ENCODE results near the gene ARID4B. TPM values are rescaled to one million over a fixed set of nuclear protein-coding genes. Genes with fewer than 3 reads are reported as not detected.

ARID4B gene
- total and polyA plus RNA-seq, 2 donors (not counting 3 experiments of a cell fraction or from before 2014, with no cell fraction given): 6.7 to 40.7 TPM

- H3K4me2 ChIP-seq (ENCODE audit: insufficient read depth, low read length): no peak overlapping the region
- intact Hi-C loops (cut with micrococcal nuclease) (loop anchor here (2.0 kb wide), 1 partner anchor 25 kb away; no protein-coding TSS in a partner anchor), dilution Hi-C loops (cut with MboI; ENCODE audit: extremely low pct_ligation_motif_present, low sequenced_read_pairs) (no loop called here)
- H3K4me1 ChIP-seq (ENCODE audit: control insufficient read depth, extremely low read depth, insufficient read depth, low read length): peaks cover 2% of the 10 kb centered on the region
- CTCF ChIA-PET: interaction anchor here (0.7 to 1.7 kb wide), 4 partner anchors 9 to 67 kb away, joined by 3 to 7 read pairs (median 4); partner anchors contain the start of genes ARID4B and GGPS1
- no peaks in the 10 kb centered on the region for H3K9me1 ChIP-seq (replicated peaks; ENCODE audit: control insufficient read depth, extremely low read depth, insufficient read depth, low read length)
- H3K27ac ChIP-seq (ENCODE audit: insufficient read depth, low read depth, low read length): no peak overlapping the region
- TF ChIP-seq MAX (IDR thresholded peaks at IDR 0.05; ENCODE audit: insufficient read depth, insufficient read length) (no peak), POLR2A (IDR thresholded peaks at IDR 0.05; ENCODE audit: low read depth, low read length) (no peak), GATA2 (IDR thresholded peaks at IDR 0.05; ENCODE audit: insufficient read depth, insufficient read length, low read depth, low read length) (no peak), CTCF (IDR thresholded peaks at IDR 0.05; ENCODE audit: extremely low read depth in 1 of 2, insufficient read depth in 1 of 2, low read depth in 1 of 2, low read length in 2 of 2) (no peak), MYC (IDR thresholded peaks at IDR 0.05; ENCODE audit: low read depth, low read length) (no peak), EZH2 (IDR thresholded peaks at IDR 0.05; ENCODE audit: borderline replicate concordance, low read depth, low read length, severe bottlenecking) (no peak)
- H3K4me3 ChIP-seq (replicated peaks in 1 of 3; ENCODE audit: insufficient read depth in 1 of 3, low read depth in 1 of 3, low read length in 3 of 3): no peak overlapping the region
- H2AFZ ChIP-seq (ENCODE audit: low read depth, low read length): no peak overlapping the region
- no peak overlapping the region for H3K9ac ChIP-seq (replicated peaks; ENCODE audit: extremely low read depth, insufficient read depth, low read length)
- DNase-seq (ENCODE audit: low read depth, low spot score) (no peak), FAIRE-seq (no peak)
- H4K20me1 ChIP-seq (replicated peaks; ENCODE audit: control insufficient read depth, extremely low read depth, insufficient read depth, low read length): peaks cover 7% of the 10 kb centered on the region
- no peaks in the 10 kb centered on the region for H3K9me3 ChIP-seq (replicated peaks; ENCODE audit: control insufficient read depth, insufficient read depth, low read length)
- peaks cover 86% of the 10 kb centered on the region for H3K79me2 ChIP-seq (ENCODE audit: control insufficient read depth, insufficient read depth, low read length)
- H3K27me3 ChIP-seq (ENCODE audit: control insufficient read depth in 2 of 2, insufficient read depth in 2 of 2, low read length in 2 of 2): no peaks in the 10 kb centered on the region
- BruUV-seq (replicated peaks): no TSS peak
- peaks cover 0 to 2% of the 10 kb centered on the region in 2 experiments for H3K36me3 ChIP-seq (ENCODE audit: control insufficient read depth in 2 of 2, extremely low read depth in 1 of 2, insufficient read depth in 2 of 2, low read length in 2 of 2)
- POLR2A ChIA-PET: interaction anchor here (0.5 to 0.6 kb wide), 2 partner anchors 56 to 747 kb away, joined by 4 read pairs; no protein-coding TSS in a partner anchor
Observed at GRCh38 chr1:235313931-235314678, 13.9 kb downstream of the ARID4B start.
